CD4-positive, alpha-beta T cell treated with Interleukin-6 for 4 hours (primary cell): ENCODE data around the gene HSD11B1.
"Not testable (repeated sequence)": the region's sequence is repeated elsewhere in the genome, so short reads cannot be mapped to it uniquely, and the experiment has no call there.

ENCODE experiments used
- DNase-seq: peaks from one replicate; pipeline ENCODE4 v3.0.0-alpha.2; 2020; ENCODE audit warnings: mixed read lengths

HSD11B1 gene

DNA sequence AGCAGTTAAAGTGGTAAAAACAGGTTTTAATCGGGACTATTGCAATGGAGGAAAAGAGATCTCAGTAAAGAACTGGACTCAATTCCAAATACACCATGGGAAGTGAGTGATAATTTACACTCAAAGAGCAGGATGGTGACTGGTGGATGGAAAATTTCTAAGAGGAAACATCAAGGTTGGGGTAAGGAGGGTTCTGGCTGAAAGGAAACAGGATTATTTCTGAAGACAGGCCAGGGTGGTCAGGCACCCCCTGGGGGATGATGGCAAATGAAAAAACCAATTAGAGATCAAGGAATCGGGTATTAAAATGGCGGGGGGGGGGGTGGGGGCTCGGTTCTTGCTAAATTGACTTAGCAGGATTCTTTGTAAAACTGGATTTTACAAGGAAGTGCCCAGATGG lies 12.3 kb upstream of the HSD11B1 start:
- DNase-seq, result no peak

DNA sequence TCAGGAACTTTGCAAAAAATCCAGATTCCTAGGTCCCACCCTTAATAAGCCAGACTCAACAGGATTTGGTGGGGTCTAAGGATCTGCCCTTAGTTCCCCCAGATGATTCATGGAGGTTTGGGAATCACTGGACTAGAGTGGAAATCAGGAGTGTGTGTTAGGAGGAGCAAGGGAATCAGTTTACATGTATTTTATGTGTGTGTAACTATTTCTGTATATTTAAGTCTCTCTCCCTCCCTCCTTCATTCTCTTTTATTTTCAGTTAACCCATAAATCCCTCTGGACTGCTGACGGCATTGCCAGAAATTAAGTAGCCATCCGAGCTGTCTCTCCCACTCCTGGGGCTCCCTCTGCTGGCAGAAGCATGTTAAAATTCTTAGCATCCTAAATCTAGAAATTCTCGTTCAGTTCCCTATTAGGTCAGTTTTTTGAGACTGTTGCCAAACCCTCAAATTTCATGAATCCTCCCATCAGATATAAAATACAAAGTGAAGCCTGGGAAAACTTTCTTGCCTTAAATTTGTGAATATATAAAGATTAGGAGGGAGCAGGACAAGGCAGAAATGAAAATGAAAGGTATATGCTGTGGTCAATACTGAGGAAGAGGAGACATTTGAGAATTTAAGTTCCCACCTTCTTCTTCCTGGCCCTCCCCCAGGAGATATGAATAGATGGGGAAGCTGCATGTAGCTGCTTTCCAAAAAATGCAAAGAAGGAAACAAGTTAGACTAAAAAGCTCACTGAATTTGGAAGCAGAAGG lies 11.7 kb upstream of the HSD11B1 start:
- DNase-seq, result peak; percentile 82

GRCh38 chr1:209696673-209697072 lies 8.0 kb upstream of the HSD11B1 start:
- DNase-seq, result no peak

DNA sequence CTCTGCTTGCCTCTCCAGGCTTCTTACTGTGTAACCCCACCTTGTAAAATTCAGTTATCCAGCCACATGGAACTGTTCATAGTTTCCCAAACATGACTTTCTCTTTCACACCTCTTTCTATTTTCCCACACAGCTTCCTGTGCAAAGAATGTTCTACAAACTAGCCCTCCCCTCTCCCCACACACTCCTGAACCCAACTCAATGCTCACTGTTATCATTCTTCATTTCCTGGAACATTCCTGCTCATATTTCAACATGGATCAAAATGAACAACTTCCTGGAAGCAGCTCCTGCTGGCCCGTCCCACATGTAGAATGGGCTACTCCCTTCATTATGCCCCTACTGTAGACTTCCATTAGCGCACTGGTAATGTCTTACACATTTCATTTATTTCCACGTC lies 7.5 kb upstream of the HSD11B1 start:
- DNase-seq, result no peak

- not testable (repeated sequence) for DNase-seq
Observed at GRCh38 chr1:209700686-209701085, 4.0 kb upstream of the HSD11B1 start.

GRCh38 chr1:209702832-209703231 lies 1.8 kb upstream of the HSD11B1 start:
- no peak for DNase-seq

GRCh38 chr1:209703834-209704504 lies 677 bp upstream of the HSD11B1 start:
- DNase-seq, result no peak

GRCh38 chr1:209705033-209705598 lies 470 bp downstream of the HSD11B1 start:
- no peak for DNase-seq

- no peak for DNase-seq
Observed at GRCh38 chr1:209706622-209707021, 2.0 kb downstream of the HSD11B1 start.

DNA sequence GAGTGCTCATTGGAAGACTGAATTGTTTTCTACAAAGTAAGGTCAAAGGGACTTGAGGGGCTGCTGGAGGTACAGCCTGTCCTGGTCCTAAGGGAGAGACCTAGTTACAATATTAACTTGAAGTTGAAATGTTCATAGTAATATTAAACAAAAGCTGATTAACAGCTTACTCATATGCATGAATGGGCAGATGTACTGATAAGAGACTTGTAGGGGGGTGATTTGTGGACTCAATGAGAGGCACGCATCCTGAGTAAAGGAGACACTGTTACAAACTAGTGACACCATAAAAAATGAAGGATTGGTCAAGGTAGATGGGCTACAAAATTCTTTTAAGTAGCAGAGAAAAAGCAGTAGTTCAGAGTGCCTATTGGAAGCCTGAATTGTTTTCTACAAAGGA lies 2.7 kb downstream of the HSD11B1 start:
- DNase-seq, result no peak

- no peak for DNase-seq
Observed at GRCh38 chr1:209708297-209708696, 3.7 kb downstream of the HSD11B1 start.

DNA sequence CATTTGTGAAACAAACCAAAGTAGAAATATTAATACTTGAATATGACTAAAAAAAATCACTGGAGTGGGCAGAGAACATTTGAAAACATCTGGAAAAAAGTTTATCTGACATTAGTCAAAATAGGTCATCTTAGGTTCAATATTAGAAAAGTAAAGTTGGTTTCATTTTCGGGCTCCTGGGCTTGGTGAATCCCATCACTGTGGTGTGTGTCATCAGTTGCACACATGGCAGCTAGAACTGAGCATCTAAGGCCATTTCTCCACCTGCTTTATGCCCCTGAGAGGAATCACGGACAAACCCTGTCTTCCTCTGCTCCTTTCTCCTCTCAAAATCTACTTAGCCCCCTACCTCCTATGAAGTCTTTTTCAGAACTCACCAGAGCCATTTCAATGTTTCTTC lies 5.4 kb downstream of the HSD11B1 start:
- DNase-seq, result peak; percentile 4

DNA sequence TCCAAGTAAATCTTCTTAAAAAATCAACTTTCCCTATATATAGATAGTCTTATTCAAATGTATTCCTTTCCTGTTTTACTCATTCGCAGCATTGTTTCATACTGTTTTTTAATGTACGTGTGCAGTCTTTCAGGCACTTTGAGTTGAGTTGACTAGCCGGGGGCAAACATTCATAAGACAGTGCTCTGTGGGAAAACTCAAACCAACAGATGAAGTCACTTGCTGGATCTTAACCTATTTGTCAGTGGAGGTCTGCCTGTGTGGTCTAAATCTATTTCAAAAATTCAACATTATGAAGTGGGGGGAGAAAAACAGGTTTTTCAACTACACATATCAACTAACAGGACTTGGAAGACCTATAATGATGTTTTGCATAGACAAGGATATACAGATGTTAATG lies 6.2 kb downstream of the HSD11B1 start:
- no peak for DNase-seq

DNA sequence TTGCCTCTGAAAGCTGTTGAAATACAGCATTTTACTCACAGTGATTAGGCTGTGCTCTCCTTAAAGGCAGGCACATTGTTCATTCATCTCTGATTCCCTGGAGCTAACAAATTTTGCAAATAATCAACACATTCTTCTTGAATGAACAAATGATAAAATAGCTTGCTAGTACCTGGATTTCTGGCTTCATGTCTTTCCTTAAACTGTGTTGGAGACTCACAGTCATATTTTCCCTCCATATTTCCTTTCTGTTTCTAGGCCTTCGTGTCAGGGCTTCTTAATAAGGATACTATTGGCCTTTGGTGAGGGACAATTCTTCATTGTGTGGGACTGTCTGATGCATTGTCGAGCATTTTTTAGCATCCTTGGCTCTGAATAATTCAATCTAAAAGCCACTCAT lies 9.7 kb downstream of the HSD11B1 start:
- DNase-seq, result no peak

DNA sequence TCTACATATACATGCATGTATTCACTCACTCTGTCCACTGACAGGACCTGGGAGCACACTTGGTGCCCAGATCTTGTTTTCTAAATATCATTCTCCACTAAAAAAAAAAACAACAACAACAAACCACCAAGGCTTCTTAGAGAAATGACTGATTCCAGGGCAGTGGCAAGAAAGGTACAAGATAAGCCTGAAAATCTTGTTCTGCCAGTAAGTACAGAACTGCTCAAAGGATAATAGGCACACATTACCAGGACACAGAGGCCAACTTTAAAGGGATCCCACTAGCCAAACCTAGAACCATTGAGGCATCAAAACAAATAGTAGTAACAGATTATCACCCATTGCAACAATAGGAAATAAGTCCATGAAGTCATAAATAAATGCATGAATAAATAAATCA lies 10.7 kb downstream of the HSD11B1 start:
- no peak for DNase-seq

DNA sequence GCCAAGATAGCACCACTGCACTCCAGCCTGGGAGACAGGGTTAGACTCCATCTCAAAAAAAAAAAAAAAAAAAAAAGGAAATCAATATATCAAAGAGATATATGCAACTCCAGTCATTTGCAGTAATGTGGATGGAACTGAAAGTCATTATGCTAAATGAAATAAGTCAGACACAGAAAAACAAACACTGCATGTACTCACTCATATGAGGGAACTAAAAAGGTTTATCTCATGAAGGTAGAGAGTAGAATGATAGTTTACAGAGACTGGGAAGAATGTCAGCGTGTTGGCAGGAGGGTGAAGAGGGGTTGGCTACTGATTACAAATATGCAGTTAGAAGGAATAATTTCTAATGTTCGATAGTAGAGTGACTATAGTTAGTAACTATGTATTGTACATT lies 13.2 kb downstream of the HSD11B1 start:
- no peak for DNase-seq

- DNase-seq, result no peak
Observed at GRCh38 chr1:209720326-209720725, 15.7 kb downstream of the HSD11B1 start.

- DNase-seq, result no peak
Observed at GRCh38 chr1:209720826-209721225, 16.2 kb downstream of the HSD11B1 start.

- DNase-seq, result no peak
Observed at GRCh38 chr1:209721323-209721722, 16.7 kb downstream of the HSD11B1 start.

- no peak for DNase-seq
Observed at GRCh38 chr1:209723265-209723664, 18.6 kb downstream of the HSD11B1 start.

GRCh38 chr1:209723756-209724693 lies 19.4 kb downstream of the HSD11B1 start:
- DNase-seq, result peak; percentile 22

DNA sequence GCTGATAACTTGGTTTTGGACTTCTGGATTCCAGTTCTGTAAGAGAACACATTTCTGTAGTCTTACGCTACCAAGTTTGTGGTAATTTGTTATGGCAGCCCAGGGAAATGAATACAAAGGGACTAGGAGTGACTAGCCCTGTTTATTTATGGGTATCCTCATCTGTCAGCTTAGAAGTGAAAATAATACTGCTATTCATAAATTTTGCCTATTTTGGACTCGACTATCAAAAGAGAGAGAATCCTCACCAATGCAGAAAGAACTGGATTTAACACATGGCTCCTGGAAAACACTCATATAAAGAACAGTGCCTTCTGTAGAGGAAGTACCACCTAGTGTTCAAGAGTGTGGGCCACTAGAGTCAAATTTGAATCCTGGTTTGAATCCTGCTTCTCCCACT lies 22.6 kb downstream of the HSD11B1 start:
- no peak for DNase-seq

GRCh38 chr1:209727785-209728184 lies 23.1 kb downstream of the HSD11B1 start:
- DNase-seq, result no peak
